ENCODE results near the gene CNTD1. TPM values are rescaled to one million over a fixed set of nuclear protein-coding genes. Genes with fewer than 3 reads are reported as not detected.

Gene CNTD1
- total RNA-seq, 1 experiment from 2014 or later = not detected

- intact Hi-C loops (cut with micrococcal nuclease) = loop anchor here (1.0 kb wide), 1 partner anchor 117 kb away; no protein-coding TSS in a partner anchor
Measured at GRCh38 chr17:42819939-42820535, 21.4 kb downstream of the CNTD1 start.

DNA sequence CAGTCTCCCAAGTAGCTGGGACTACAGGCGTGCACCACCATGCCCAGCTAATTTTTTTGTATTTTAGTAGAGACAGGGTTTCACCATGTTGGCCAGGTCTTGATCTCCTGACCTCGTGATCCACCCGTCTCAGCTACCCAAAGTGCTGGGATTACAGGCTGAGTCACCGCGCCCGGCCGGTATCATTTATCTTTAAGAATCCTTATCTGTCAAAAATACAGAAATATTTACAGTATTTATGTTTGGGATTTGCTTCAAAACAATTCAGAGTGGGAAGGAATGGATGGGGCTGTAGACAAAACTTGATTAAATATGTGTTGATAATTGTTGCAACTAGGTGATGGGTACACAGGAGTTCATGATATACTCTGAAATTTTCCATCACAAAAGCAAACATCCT, 22.5 kb downstream of the CNTD1 start:
- no TSS peak for BruUV-seq (replicated peaks)
- H3K9me3 Mint-ChIP-seq (ENCODE audit: unreplicated experiment) = no peaks in the 10 kb centered on the region
- H3K27me3 Mint-ChIP-seq (ENCODE audit: insufficient read depth, unreplicated experiment) = no peaks in the 10 kb centered on the region
- DNase-seq (ENCODE audit: unreplicated experiment) = no peak
- intact Hi-C loops (cut with micrococcal nuclease) = no loop called here
- H3K4me3 Mint-ChIP-seq (ENCODE audit: unreplicated experiment) = no peak overlapping the region
- H3K27ac Mint-ChIP-seq (ENCODE audit: low read depth, unreplicated experiment) = no peak overlapping the region
- POLR2A ChIA-PET = interaction anchor here (1.4 to 6.2 kb wide), 2 partner anchors 12 to 24 kb away, joined by 8 to 128 read pairs; partner anchors contain the start of gene PSME3
- peaks cover 76% of the 10 kb centered on the region for H3K36me3 Mint-ChIP-seq (ENCODE audit: insufficient read depth, unreplicated experiment)
- TF ChIP-seq, protein P1, sequence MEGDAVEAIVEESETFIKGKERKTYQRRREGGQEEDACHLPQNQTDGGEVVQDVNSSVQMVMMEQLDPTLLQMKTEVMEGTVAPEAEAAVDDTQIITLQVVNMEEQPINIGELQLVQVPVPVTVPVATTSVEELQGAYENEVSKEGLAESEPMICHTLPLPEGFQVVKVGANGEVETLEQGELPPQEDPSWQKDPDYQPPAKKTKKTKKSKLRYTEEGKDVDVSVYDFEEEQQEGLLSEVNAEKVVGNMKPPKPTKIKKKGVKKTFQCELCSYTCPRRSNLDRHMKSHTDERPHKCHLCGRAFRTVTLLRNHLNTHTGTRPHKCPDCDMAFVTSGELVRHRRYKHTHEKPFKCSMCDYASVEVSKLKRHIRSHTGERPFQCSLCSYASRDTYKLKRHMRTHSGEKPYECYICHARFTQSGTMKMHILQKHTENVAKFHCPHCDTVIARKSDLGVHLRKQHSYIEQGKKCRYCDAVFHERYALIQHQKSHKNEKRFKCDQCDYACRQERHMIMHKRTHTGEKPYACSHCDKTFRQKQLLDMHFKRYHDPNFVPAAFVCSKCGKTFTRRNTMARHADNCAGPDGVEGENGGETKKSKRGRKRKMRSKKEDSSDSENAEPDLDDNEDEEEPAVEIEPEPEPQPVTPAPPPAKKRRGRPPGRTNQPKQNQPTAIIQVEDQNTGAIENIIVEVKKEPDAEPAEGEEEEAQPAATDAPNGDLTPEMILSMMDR (IDR thresholded peaks at IDR 0.05; ENCODE audit: unreplicated experiment) = no peak
- no peaks in the 10 kb centered on the region for H3K4me1 Mint-ChIP-seq (ENCODE audit: insufficient read depth, unreplicated experiment)
- CTCF ChIA-PET = interaction anchor here (0.6 to 2.5 kb wide), 7 partner anchors 11 to 303 kb away, joined by 3 to 9 read pairs (median 4); no protein-coding TSS in a partner anchor

More at GRCh38 chr17:42819939-42820535, 21.4 kb downstream of the CNTD1 start:
- peak; percentile 77 for DNase-seq (ENCODE audit: unreplicated experiment)
- Mint-ChIP-seq H3K4me3 (ENCODE audit: unreplicated experiment) (no peak overlapping the region), H3K27me3 (ENCODE audit: insufficient read depth, unreplicated experiment) (no peaks in the 10 kb centered on the region), H3K4me1 (ENCODE audit: insufficient read depth, unreplicated experiment) (peaks cover 2% of the 10 kb centered on the region), H3K9me3 (ENCODE audit: unreplicated experiment) (no peaks in the 10 kb centered on the region), H3K36me3 (ENCODE audit: insufficient read depth, unreplicated experiment) (peaks cover 88% of the 10 kb centered on the region), H3K27ac (ENCODE audit: low read depth, unreplicated experiment) (no peak overlapping the region)
- POLR2A ChIA-PET = interaction anchor here (1.0 to 6.2 kb wide), 4 partner anchors 13 to 210 kb away, joined by 3 to 128 read pairs (median 6); partner anchors contain the start of genes PSME3, RETREG3, TUBG1 and VPS25
- BruUV-seq (replicated peaks) = no TSS peak
- CTCF ChIA-PET = interaction anchor here (0.7 to 2.5 kb wide), 6 partner anchors 14 to 133 kb away, joined by 3 to 9 read pairs (median 4); no protein-coding TSS in a partner anchor
- TF ChIP-seq, protein P1 (IDR thresholded peaks at IDR 0.05; ENCODE audit: unreplicated experiment) = peak; percentile 67

- POLR2A ChIA-PET = interaction anchor here (0.6 kb wide), 1 partner anchor 249 kb away, joined by 3 read pairs; no protein-coding TSS in a partner anchor
- peaks cover 13% of the 10 kb centered on the region for H3K4me1 Mint-ChIP-seq (ENCODE audit: insufficient read depth, unreplicated experiment)
- CTCF ChIA-PET = interaction anchor here (1.0 kb wide), 1 partner anchor 1019 kb away, joined by 3 read pairs; the partner anchor contains the start of gene CD300LG
- H3K4me3 Mint-ChIP-seq (ENCODE audit: unreplicated experiment) = no peak overlapping the region
- H3K27me3 Mint-ChIP-seq (ENCODE audit: insufficient read depth, unreplicated experiment) = no peaks in the 10 kb centered on the region
- intact Hi-C loops (cut with micrococcal nuclease) = no loop called here
- H3K36me3 Mint-ChIP-seq (ENCODE audit: insufficient read depth, unreplicated experiment) = peaks cover 23% of the 10 kb centered on the region
- DNase-seq (ENCODE audit: unreplicated experiment) = no peak
- TF ChIP-seq, protein P1 (IDR thresholded peaks at IDR 0.05; ENCODE audit: unreplicated experiment) = no peak
- H3K9me3 Mint-ChIP-seq (ENCODE audit: unreplicated experiment) = no peaks in the 10 kb centered on the region
- no TSS peak for BruUV-seq (replicated peaks)
- H3K27ac Mint-ChIP-seq (ENCODE audit: low read depth, unreplicated experiment) = no peak overlapping the region
Measured at GRCh38 chr17:42827472-42827871, 28.8 kb downstream of the CNTD1 start.

GRCh38 chr17:42830971-42831370, 32.3 kb downstream of the CNTD1 start:
- no peak for DNase-seq (ENCODE audit: unreplicated experiment)
- Mint-ChIP-seq H3K27me3 (ENCODE audit: insufficient read depth, unreplicated experiment) (no peaks in the 10 kb centered on the region), H3K27ac (ENCODE audit: low read depth, unreplicated experiment) (no peak overlapping the region), H3K9me3 (ENCODE audit: unreplicated experiment) (no peaks in the 10 kb centered on the region), H3K4me3 (ENCODE audit: unreplicated experiment) (no peak overlapping the region), H3K4me1 (ENCODE audit: insufficient read depth, unreplicated experiment) (peaks cover 25% of the 10 kb centered on the region), H3K36me3 (ENCODE audit: insufficient read depth, unreplicated experiment) (peaks cover 11% of the 10 kb centered on the region)
- BruUV-seq (replicated peaks) = no TSS peak
- intact Hi-C loops (cut with micrococcal nuclease) = no loop called here
- TF ChIP-seq, protein P1 (IDR thresholded peaks at IDR 0.05; ENCODE audit: unreplicated experiment) = no peak
- CTCF ChIA-PET = interaction anchor here (1.3 kb wide), 1 partner anchor 252 kb away, joined by 5 read pairs; no protein-coding TSS in a partner anchor
- POLR2A ChIA-PET = interaction anchor here (3.6 to 5.5 kb wide), 2 partner anchors 8 to 58 kb away, joined by 23 to 128 read pairs; partner anchors contain the start of genes BECN1 and VPS25

All from MCF 10A (cell line).